PC-3 (cell line): Measurements from ENCODE around the gene PLCB4. TPM values are rescaled to one million over a fixed set of nuclear protein-coding genes. Genes with fewer than 3 reads are reported as not detected.

ENCODE experiments used
- ATAC-seq: fragments of 200-7000 bp; cut with Tn5 transposase; 2 replicates; pipeline ENCODE4 v1.9.1; 2020; ENCODE audit warnings: mild to moderate bottlenecking, moderate library complexity
- BruUV-seq: library from RNA; stranded (reverse); fragments of 400-500 nt; replicated peaks from 2 replicates; lab custom pipeline; 2021; lab: Mats Ljungman, UMichigan
- CTCF ChIA-PET: fragments of 300-600 bp; sonication (Branson Sonifier 250); formaldehyde crosslinking; loops from one replicate; lab custom pipeline; 2022; ENCODE audit warnings: antibody characterized with exemption; lab: Charles Lee
- POLR2A ChIA-PET: fragments of 300-600 bp; sonication (Branson Sonifier 250); formaldehyde crosslinking; loops from one replicate; lab custom pipeline; 2022; ENCODE audit warnings: antibody characterized with exemption; ENCODE audit not compliant: unreplicated experiment; lab: Charles Lee
- DNase-seq: peaks from one replicate; pipeline ENCODE4 v3.0.0-alpha.2; 2015
- H2AFZ ChIP-seq: fragments of 300-600 bp; sonication (generic); 2 replicates; pipeline ENCODE4 v1.6.0; 2016; ENCODE audit warnings: antibody characterized with exemption, low read length
- H3F3A ChIP-seq: fragments of 300-600 bp; sonication (generic); one replicate; pipeline ENCODE4 v1.6.0; 2017; ENCODE audit warnings: antibody characterized with exemption, low read length, control low read depth, mild to moderate bottlenecking; ENCODE audit not compliant: unreplicated experiment
- H3K27ac ChIP-seq: fragments of 300-600 bp; sonication (generic); 2 replicates; pipeline ENCODE4 v1.5.1; 2016; ENCODE audit warnings: mild to moderate bottlenecking, low read length
- H3K27me3 ChIP-seq: fragments of 300-600 bp; sonication (generic); 2 replicates; pipeline ENCODE4 v1.6.1; 2016; ENCODE audit warnings: low read length, mixed read lengths
- H3K36me3 ChIP-seq: fragments of 300-600 bp; sonication (generic); 2 replicates; pipeline ENCODE4 v1.6.1; 2016; ENCODE audit warnings: low read depth, mixed run types, low read length, mixed read lengths
- H3K4me1 ChIP-seq: fragments of 300-600 bp; sonication (generic); 2 replicates; pipeline ENCODE4 v1.5.1; 2016; ENCODE audit warnings: low read length; ENCODE audit not compliant: insufficient read depth
- H3K4me2 ChIP-seq: fragments of 300-600 bp; sonication (generic); 2 replicates; pipeline ENCODE4 v1.6.0; 2016; ENCODE audit warnings: low read length
- H3K4me3 ChIP-seq: fragments of 300-600 bp; sonication (generic); 2 replicates; pipeline ENCODE4 v1.5.1; 2016; ENCODE audit warnings: mild to moderate bottlenecking, low read length, mixed read lengths
- H3K79me2 ChIP-seq: fragments of 300-600 bp; sonication (generic); 2 replicates; pipeline ENCODE4 v1.6.1; 2017; ENCODE audit warnings: low read length, mixed read lengths
- H3K9ac ChIP-seq: fragments of 300-600 bp; sonication (generic); 2 replicates; pipeline ENCODE4 v1.6.0; 2016; ENCODE audit warnings: mild to moderate bottlenecking, low read length
- H3K9me2 ChIP-seq: fragments of 300-600 bp; sonication (generic); replicated peaks from 2 replicates; pipeline ENCODE4 v1.6.1; 2016; ENCODE audit warnings: mixed run types, low read length, mixed read lengths
- H3K9me3 ChIP-seq: fragments of 300-600 bp; sonication (generic); 2 replicates; pipeline ENCODE4 v1.6.1; 2016; ENCODE audit warnings: low read length, mixed read lengths
- H4K20me1 ChIP-seq: fragments of 300-600 bp; sonication (generic); 2 replicates; pipeline ENCODE4 v1.6.1; 2016; ENCODE audit warnings: low read length, mixed read lengths
- EZH2 ChIP-seq: fragments of 300-600 bp; sonication (generic); IDR thresholded peaks from one replicate; pipeline ENCODE4 v1.6.1; 2017; ENCODE audit warnings: antibody characterized with exemption, mild to moderate bottlenecking, low read length; ENCODE audit not compliant: unreplicated experiment
- EZH2phosphoT487 ChIP-seq: fragments of 300-600 bp; sonication (generic); IDR thresholded peaks from 2 replicates; pipeline ENCODE4 v1.6.1; 2018; ENCODE audit warnings: mild to moderate bottlenecking, antibody characterized with exemption, low read length, borderline replicate concordance
- intact Hi-C: fragments of 100-400 bp; cut with micrococcal nuclease; formaldehyde crosslinking; loops from 2 replicates; pipeline ENCODE4 v1.9.0; 2023
- total RNA-seq: library from RNA; depleted of rRNA; stranded (reverse); fragments of >200 nt; gene quantifications from 2 replicates; pipeline ENCODE4 v1.2.3, GENCODE V29; 2014
- TF ChIP-seq, protein P1 (sequence below): fragments of 300-600 bp; sonication (generic); conservative IDR thresholded peaks from 2 replicates; pipeline ENCODE4 v1.5.1; 2017; ENCODE audit warnings: antibody characterized with exemption, low read depth, mild to moderate bottlenecking, low read length

Gene PLCB4
- total RNA-seq, 1 experiment from 2014 or later: 25.4 TPM

DNA sequence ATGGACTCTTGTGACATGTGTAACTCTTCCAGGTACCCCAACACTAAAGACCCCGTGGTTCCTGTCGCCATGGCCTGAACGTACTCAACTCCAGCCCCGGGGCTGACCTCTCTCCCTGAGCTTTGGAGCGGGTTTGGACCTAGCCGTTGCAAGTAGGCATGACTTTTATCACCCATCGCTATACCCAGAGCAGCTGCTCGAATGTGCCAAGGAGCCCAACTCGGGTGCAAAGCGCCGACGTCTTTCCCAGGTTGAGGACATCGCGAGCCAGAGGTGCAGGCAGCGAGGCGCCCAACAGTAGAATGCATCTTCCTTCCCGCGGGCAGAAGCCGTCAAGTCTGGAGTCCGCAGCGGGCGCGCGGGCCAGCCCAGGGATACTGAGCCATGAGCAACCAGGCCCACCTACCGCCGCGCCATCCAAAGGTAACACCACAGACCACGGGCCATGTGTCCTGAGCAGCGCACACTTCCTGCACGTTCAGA lies 439.9 kb downstream of the PLCB4 start:
- no TSS peak for BruUV-seq
- intact Hi-C loops: no loop called here
- no peak overlapping the region for H3K9ac ChIP-seq
- ATAC-seq (no peak), DNase-seq (no peak)
- H3K27me3 ChIP-seq: peaks cover under 1% of the 10 kb centered on the region
- H3K27ac ChIP-seq: no peak overlapping the region
- H4K20me1 ChIP-seq: no peaks in the 10 kb centered on the region
- H3K4me1 ChIP-seq: no peaks in the 10 kb centered on the region
- no peaks in the 10 kb centered on the region for H3F3A ChIP-seq
- no peaks in the 10 kb centered on the region for H3K9me2 ChIP-seq
- H3K36me3 ChIP-seq: no peaks in the 10 kb centered on the region
- TF ChIP-seq, protein P1, sequence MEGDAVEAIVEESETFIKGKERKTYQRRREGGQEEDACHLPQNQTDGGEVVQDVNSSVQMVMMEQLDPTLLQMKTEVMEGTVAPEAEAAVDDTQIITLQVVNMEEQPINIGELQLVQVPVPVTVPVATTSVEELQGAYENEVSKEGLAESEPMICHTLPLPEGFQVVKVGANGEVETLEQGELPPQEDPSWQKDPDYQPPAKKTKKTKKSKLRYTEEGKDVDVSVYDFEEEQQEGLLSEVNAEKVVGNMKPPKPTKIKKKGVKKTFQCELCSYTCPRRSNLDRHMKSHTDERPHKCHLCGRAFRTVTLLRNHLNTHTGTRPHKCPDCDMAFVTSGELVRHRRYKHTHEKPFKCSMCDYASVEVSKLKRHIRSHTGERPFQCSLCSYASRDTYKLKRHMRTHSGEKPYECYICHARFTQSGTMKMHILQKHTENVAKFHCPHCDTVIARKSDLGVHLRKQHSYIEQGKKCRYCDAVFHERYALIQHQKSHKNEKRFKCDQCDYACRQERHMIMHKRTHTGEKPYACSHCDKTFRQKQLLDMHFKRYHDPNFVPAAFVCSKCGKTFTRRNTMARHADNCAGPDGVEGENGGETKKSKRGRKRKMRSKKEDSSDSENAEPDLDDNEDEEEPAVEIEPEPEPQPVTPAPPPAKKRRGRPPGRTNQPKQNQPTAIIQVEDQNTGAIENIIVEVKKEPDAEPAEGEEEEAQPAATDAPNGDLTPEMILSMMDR: no peak
- TF ChIP-seq EZH2phosphoT487 (no peak), EZH2 (no peak)
- H3K79me2 ChIP-seq: no peaks in the 10 kb centered on the region
- ChIA-PET CTCF (no interaction called here), POLR2A (no interaction called here)
- no peak overlapping the region for H3K4me2 ChIP-seq
- H3K4me3 ChIP-seq: no peak overlapping the region
- H3K9me3 ChIP-seq: no peaks in the 10 kb centered on the region
- no peak overlapping the region for H2AFZ ChIP-seq

DNA sequence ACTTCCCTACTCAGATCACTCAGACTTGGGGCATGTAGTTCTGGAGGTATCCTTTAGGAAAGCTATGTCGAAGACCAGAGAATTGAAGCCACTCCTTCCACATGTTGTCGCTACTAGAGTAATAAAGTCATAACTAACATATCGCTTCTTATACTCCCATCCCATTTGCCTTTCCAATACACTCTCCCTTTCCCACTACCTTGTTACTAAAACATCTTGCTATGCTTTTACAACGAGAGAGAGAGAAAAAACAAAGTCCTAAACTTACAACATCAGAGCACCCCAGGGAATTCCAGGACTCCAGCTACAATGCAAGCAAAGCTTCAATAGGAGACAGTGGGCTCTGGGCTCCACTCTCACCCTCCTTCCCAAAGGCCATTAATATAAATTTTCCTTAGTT lies 440.4 kb downstream of the PLCB4 start:
- POLR2A ChIA-PET: no interaction called here
- Histone ChIP-seq H3K4me3 (no peak overlapping the region), H3K79me2 (no peaks in the 10 kb centered on the region), H3K4me1 (no peaks in the 10 kb centered on the region), H3K27me3 (peaks cover 6% of the 10 kb centered on the region), H3K9me2 (no peaks in the 10 kb centered on the region), H3K36me3 (no peaks in the 10 kb centered on the region), H3K9me3 (no peaks in the 10 kb centered on the region), H4K20me1 (no peaks in the 10 kb centered on the region), H3K9ac (no peak overlapping the region), H3K4me2 (no peak overlapping the region), H2AFZ (no peak overlapping the region), H3F3A (no peaks in the 10 kb centered on the region), H3K27ac (no peak overlapping the region)
- DNase-seq (no peak), ATAC-seq (no peak)
- intact Hi-C loops: no loop called here
- BruUV-seq: no TSS peak
- TF ChIP-seq, protein P1: no peak
- TF ChIP-seq EZH2: no peak
- TF ChIP-seq EZH2phosphoT487: no peak
- CTCF ChIA-PET: no interaction called here

DNA sequence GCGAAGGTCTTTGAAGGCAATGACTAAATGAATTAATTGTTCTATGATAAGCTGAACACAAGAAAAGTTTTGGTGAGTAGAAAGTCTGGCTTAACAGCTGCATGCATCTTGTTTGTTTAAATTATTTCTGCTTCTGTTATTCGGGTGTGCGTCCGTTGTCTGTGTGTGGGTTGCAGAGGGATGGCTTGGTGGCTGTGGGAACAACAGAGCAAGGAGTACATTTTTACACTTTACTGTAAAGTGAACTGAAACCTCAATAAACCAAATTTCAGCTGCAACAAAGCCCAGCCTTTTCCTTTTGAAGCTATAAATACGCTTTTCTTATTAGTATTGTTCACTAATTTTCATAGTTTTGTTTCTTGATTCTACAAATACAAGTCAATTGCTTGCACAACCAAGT lies 442.0 kb downstream of the PLCB4 start:
- BruUV-seq: no TSS peak
- Histone ChIP-seq H3K9me3 (no peaks in the 10 kb centered on the region), H3K4me2 (no peak overlapping the region), H3K4me1 (peaks cover 4% of the 10 kb centered on the region; the same call in 1 of the 2 replicates), H4K20me1 (no peaks in the 10 kb centered on the region), H3K9ac (no peak overlapping the region), H2AFZ (no peak overlapping the region), H3K79me2 (no peaks in the 10 kb centered on the region), H3F3A (no peaks in the 10 kb centered on the region), H3K9me2 (no peaks in the 10 kb centered on the region), H3K36me3 (no peaks in the 10 kb centered on the region), H3K27me3 (peaks cover 19% of the 10 kb centered on the region), H3K27ac (no peak overlapping the region), H3K4me3 (no peak overlapping the region)
- intact Hi-C loops: no loop called here
- DNase-seq (no peak), ATAC-seq (no peak)
- TF ChIP-seq EZH2phosphoT487: no peak
- TF ChIP-seq, protein P1: no peak
- ChIA-PET POLR2A (no interaction called here), CTCF (no interaction called here)
